ENCODE data around the gene ADD3.

ADD3 gene

DNA sequence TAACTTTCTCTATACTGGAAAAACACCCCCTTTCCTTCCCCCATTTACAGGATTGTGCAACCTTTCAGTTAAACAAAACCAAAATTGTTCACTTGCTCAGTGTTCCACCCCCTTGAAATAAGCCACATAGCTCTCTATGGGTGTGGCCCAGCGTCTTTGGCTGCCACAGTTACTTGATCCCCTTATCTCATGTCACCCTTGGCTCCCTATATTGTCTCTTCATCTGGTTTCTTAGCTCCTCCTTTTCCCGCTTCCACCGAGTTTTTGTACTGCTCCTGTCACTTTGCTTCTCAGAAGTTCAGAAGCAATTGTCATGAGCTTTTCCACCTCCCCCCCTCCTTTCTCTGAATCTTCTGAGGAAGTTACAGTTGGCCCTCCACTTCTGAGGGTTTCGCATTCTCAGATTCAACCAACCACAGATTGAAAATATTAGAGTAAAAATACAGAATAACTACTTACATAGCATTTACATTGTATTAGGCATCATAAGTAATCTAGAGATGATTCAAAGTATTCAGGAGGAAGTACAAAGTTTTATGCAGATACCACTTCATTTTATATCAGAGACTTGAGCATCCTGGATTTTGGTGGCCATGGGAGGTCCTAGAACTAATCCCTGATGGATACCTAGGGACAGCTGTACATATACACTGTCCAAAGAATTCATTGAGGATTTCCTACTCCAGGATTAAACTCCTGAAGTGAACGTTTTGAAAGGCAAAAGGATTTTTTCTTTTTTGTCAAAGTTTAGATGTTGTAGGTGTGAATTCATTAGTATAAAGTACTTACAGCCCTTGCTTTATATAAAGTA, 60.4 kb downstream of the ADD3 start:
- Histone ChIP-seq H3K27ac (peak overlapping the region in 1 of 2 donors; percentile 2), H3K36me3 (no peaks in the 10 kb centered on the region), H3K9me3 (no peaks in the 10 kb centered on the region), H3K4me1 (peaks cover 0 to 30% (median 4%) of the 10 kb centered on the region in 4 donors), H3K27me3 (no peaks in the 10 kb centered on the region), H3K4me3 (no peak overlapping the region)
- TF ChIP-seq, protein P1, sequence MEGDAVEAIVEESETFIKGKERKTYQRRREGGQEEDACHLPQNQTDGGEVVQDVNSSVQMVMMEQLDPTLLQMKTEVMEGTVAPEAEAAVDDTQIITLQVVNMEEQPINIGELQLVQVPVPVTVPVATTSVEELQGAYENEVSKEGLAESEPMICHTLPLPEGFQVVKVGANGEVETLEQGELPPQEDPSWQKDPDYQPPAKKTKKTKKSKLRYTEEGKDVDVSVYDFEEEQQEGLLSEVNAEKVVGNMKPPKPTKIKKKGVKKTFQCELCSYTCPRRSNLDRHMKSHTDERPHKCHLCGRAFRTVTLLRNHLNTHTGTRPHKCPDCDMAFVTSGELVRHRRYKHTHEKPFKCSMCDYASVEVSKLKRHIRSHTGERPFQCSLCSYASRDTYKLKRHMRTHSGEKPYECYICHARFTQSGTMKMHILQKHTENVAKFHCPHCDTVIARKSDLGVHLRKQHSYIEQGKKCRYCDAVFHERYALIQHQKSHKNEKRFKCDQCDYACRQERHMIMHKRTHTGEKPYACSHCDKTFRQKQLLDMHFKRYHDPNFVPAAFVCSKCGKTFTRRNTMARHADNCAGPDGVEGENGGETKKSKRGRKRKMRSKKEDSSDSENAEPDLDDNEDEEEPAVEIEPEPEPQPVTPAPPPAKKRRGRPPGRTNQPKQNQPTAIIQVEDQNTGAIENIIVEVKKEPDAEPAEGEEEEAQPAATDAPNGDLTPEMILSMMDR (IDR thresholded peaks at IDR 0.05) = no peak
- intact Hi-C loops (cut with DNase I; ENCODE audit: low total_unique reads) = no loop called here
- no peak for DNase-seq

DNA sequence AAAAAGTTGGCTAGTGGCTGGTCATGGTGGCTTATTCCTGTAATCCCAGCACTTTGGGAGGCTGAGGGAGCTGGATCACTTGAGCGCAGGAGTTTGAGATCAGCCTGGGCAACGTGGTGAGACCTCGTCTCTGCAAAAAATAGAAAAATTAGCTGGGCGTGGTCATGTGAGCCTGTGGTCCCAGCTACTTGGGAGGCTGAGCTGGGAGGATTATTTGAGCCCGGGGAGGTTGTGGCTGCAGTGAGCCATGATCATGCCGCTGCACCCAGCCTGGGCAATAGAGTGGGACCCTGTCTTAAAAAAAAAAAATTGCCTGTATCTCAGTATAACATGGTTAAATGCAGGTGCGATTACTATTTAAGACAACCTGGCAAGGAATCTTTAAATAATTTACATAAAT, 61.0 kb downstream of the ADD3 start:
- peak overlapping the region in 1 of 2 donors; percentile 2 for H3K27ac ChIP-seq
- intact Hi-C loops (cut with DNase I; ENCODE audit: low total_unique reads) = no loop called here
- no peak for DNase-seq

DNA sequence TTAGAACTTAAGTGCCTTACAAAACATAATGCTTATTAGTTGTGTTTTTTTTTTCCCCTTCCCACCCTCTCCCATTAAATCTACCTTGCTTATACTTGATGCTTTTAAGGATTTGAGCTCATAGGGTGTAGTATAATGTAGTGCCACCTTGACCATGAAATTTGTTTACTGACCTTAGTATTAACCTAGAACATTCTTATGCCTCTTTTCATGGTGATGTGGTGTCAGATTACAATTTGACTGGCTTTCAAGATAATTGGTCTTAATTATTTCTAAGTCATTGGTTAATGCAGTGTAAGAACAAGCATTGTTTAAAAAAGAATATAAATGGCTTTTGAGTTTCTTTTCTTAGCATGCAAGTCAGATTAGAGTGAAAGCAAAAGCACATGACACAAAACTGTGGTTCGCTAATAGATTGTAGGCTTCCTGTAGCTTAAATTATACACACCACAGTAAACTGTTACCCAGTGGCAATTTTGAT, 61.8 kb downstream of the ADD3 start:
- Histone ChIP-seq H3K36me3 (no peaks in the 10 kb centered on the region), H3K27me3 (no peaks in the 10 kb centered on the region), H3K4me1 (peaks cover 0 to 44% (median 13%) of the 10 kb centered on the region in 4 donors), H3K27ac (peak overlapping the region in 1 of 2 donors; percentile 29), H3K9me3 (no peaks in the 10 kb centered on the region), H3K4me3 (no peak overlapping the region)
- TF ChIP-seq, protein P1 (IDR thresholded peaks at IDR 0.05) = no peak
- intact Hi-C loops (cut with DNase I; ENCODE audit: low total_unique reads) = no loop called here
- DNase-seq = no peak

More for the DNA sequence above, 61.0 kb downstream of the ADD3 start:
- Histone ChIP-seq H3K36me3 (no peaks in the 10 kb centered on the region), H3K9me3 (no peaks in the 10 kb centered on the region), H3K4me1 (peaks cover 0 to 36% (median 8%) of the 10 kb centered on the region in 4 donors), H3K27me3 (no peaks in the 10 kb centered on the region), H3K4me3 (no peak overlapping the region)
- TF ChIP-seq, protein P1 (IDR thresholded peaks at IDR 0.05) = no peak

DNA sequence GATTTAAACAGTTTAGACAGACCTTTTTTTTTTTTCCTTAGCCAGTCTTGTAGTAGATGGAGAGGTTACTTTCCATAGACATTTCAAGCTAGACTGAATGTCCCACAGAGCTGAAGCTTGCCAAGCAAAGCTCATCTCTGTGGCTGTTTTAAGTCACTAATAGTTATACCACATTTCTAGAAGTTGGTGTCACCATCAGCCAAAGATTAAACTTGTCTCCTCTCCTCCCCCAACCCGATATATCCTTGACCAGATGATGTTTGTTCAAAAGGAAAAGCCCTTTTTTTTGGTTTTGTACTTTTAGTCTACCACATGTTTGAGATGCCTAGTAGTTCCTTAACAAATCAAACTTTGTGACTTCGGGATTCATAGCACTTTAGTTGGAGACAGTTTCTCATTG, 66.1 kb downstream of the ADD3 start:
- no peaks in the 10 kb centered on the region for H3K9me3 ChIP-seq
- H3K4me3 ChIP-seq = no peak overlapping the region
- DNase-seq = no peak
- intact Hi-C loops (cut with DNase I; ENCODE audit: low total_unique reads) = no loop called here
- H3K4me1 ChIP-seq = peaks cover 0 to 77% (median 39%) of the 10 kb centered on the region in 4 donors
- TF ChIP-seq, protein P1 (IDR thresholded peaks at IDR 0.05) = no peak
- no peaks in the 10 kb centered on the region for H3K27me3 ChIP-seq
- H3K36me3 ChIP-seq = no peaks in the 10 kb centered on the region
- peak overlapping the region in 1 of 2 donors; percentile 45 for H3K27ac ChIP-seq

DNA sequence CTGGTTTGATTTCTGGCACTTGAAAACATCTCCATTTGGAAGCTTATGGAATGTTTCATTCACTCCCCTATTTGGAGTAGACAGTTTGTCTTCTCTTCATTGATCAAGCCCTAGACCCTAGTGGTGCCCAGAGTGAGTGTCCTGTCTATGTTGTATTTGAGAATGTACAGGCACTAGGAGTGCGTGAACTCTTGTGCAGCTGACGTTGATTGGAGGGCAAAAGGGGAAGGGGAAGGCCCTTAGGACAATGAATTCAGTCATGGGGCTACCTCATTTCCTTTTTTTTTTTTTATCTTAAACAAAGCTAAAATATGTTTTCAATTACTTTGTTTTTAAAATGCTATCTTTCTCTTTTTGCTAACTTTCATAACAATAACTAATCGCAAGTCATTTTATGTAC, 66.5 kb downstream of the ADD3 start:
- peaks cover 0 to 76% (median 39%) of the 10 kb centered on the region in 4 donors for H3K4me1 ChIP-seq

More for the DNA sequence above, 66.5 kb downstream of the ADD3 start:
- H3K9me3 ChIP-seq = no peaks in the 10 kb centered on the region
- intact Hi-C loops (cut with DNase I; ENCODE audit: low total_unique reads) = no loop called here
- TF ChIP-seq, protein P1 (IDR thresholded peaks at IDR 0.05) = no peak
- no peaks in the 10 kb centered on the region for H3K36me3 ChIP-seq
- no peak for DNase-seq
- no peak overlapping the region for H3K4me3 ChIP-seq
- H3K27me3 ChIP-seq = no peaks in the 10 kb centered on the region
- H3K27ac ChIP-seq = peak overlapping the region in 1 of 2 donors; percentile 45

Data from tibial artery (tissue), 4 donors.